Amniotic stem cell (primary cell): Measurements from ENCODE around the gene LTBP1.
A peak's percentile ranks its signal among the peaks of the same experiment; 100 is the strongest.
"Not testable (repeated sequence)": the region's sequence is repeated elsewhere in the genome, so short reads cannot be mapped to it uniquely, and the experiment has no call there.

ENCODE experiments used
- DNase-seq: peaks from one replicate; lab custom pipeline; 2025; lab: John Stamatoyannopoulos, UW

The LTBP1 gene

DNA sequence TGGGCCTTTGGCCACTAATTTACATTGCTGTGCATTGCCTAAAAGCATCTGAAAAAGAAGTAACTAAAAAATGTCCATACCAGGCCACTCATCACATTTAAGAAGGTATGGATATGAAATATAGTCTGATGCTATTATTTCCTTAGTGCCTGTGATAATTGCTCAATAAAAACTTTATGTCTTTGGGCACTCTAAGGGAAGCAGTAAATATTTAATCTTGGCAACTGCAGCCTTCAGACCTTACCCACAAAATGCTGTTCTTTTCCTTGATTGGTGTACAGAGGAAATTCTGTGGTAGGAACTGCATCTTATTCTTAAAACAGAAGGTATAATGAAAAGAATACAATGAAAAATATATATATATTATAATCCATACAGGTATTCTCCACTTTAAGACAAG is 403.9 kb downstream of the LTBP1 start:
- no peak for DNase-seq

DNA sequence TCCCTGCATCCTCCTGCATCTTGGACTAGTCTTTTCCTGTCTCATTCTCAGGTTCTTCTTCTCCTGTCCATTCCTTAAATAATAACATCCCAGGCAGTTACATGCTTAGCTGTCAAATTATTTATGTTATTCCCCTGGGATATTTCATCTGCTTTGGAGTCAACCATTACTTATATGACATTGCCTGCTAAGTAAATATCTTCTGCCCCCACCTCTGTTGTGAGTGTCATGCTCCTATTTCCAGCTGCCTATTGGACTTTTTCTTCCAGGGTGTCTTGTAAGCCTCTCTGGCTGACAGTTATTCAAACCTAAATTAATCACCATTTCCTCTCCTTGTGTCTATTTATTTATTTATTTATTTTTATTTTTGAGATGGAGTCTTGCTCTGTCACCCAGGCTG is 405.0 kb downstream of the LTBP1 start:
- no peak for DNase-seq

DNA sequence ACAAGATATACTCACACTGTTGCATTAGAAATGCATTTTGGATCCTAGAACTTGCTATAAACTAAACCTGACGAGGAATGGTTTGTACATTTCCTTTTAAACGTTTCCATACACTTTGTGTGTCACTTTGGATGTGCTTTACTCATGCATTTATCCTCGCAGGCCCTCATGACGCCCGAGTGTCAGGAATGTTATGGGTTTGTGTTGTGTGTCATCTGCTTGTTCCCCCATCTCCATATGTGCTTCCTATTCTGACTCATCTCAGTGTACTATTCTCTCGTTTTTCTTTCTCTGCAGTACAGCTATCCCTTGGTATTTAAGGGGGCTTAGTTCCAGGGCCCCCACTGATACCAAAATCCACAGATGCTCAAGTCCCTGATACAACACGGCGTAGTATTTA is 408.2 kb downstream of the LTBP1 start:
- peak; percentile 48 for DNase-seq

DNA sequence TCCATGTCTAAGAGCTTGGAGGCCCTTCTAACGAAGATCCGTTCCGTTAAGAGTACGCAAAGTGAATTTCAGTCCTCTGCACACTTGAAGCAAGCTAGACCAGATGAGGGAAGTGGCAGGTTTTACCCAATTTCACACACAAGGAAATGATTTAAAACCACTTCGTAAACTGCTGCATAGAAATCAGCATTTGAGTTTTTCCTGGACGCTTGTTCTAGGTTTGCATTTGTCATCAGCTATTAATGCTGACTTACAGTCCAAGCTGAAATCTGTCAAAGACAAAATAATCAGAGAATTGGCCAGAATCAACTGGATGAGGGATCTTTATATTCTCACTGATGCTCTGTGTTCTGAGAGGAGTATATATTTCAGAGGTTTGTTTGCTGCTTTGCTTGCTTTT is 412.1 kb downstream of the LTBP1 start:
- DNase-seq = no peak

DNA sequence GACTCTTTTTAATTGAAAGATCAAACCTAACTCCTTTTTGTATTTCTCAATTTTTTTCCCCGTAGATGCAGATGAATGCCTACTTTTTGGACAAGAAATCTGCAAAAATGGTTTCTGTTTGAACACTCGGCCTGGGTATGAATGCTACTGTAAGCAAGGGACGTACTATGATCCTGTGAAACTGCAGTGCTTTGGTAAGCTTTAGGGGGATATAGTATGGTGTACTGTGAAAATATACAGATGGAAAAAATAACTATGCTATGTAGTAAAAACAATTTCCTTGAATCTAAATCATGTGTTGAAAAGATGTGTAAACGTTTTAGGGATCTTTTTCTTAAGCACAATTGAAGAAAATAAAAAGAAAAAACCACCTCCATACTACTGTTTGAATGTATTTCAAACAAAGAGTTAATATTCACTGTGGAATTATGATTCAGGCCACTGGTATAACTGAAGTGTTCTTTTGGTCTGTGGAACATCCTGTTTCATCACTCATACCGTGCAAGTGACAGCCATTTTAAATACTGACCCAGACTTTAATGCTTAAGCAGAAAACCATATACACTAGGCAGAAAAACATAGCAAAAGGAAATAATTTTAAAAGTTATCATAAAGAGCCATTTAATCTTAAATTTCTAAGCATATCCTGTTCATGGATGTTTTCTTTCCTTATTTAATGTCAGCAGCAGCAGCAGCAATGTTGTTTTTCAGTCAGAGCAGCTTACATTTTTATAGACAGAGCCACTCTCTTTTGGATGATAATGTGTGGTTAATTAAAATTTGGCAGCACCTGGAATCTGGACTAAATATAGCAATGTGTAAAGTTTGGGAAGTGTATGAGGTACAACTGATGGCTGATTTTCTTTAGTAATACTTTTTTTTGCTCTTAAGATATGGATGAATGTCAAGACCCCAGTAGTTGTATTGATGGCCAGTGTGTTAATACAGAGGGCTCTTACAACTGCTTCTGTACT is 416.9 kb downstream of the LTBP1 start:
- DNase-seq = no peak

DNA sequence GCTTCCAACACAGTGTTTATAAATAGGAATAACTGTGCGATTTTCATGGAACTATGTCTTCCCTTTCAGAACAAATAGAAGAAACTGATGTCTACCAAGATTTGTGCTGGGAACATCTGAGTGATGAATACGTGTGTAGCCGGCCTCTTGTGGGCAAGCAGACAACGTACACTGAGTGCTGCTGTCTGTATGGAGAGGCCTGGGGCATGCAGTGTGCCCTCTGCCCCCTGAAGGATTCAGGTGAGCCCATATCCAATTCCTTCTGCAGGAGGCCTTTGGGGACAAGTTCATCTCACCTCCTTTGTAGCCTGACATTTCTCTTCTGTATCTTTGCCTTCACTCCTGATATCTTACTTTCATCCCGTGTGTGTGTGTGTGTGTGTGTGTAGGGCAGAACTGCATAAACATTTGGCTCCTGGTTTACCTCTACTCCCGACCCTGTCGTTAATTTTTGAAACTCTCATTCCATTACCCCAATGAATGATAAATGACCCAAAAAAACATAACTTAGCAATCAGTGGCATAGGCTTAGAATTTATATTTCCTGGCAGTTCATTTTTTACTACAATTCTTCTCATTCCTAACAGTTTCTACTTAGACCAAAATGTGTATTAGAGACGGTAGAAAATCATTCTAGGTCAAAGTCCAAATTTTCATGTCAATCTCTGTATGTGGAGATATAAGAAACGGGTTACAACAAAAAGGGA is 418.7 kb downstream of the LTBP1 start:
- no peak for DNase-seq

DNA sequence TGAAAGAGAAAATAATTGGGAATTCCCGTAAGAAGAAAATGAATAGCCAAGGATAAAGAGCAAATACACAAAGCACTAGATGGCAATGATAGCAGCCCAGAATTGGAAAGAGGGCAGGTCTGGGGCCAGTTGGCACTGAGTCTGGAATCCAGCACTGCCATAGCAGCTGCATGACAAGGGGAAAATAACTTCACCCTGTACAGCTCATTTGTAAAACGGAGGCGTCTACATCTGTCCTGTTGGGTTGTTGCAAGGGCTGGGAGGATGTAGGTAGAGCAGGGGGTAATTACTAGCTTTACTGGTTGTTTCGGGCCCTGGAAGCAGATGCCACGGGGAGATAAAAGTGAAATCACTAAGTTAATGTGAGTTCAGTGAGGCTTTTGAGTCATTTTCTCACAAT is 419.7 kb downstream of the LTBP1 start:
- DNase-seq = no peak

DNA sequence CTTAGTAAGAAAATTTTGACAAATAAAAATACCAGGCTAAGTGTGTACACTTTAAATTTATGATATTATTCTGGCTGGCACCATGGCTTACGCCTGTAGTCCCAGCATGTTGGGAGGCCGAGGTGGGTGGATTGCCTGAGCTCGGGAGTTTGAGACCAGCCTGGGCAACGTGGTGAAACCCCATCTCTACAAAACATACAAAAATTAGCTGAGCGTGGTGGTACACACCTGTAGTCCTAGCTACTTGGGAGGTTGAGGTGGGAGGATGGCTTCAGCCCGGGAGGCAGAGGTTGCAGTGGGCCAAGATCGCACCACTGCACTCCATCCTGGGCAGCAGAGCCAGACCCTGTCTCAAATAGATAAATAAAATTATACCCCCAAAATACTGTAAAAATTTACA is 421.8 kb downstream of the LTBP1 start:
- not testable (repeated sequence) for DNase-seq

DNA sequence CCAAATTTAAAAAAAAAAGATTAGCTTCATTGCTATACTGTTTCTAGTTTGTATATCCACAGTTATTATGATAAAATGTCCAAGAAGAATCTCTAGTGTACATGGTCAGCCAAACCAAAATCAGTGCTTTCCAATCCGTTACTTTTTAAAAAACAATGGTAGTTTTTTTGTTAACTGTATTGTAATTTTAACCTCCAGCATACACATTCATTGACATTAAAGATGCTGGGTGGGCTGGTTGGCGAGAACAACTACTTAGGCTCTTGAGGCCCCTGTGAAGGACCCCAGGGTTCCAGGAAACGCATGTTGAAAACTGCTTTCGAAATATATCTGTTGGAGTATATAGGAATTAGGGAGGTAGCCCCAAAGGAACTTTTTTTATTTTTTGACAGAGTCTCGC is 422.4 kb downstream of the LTBP1 start:
- DNase-seq = no peak

DNA sequence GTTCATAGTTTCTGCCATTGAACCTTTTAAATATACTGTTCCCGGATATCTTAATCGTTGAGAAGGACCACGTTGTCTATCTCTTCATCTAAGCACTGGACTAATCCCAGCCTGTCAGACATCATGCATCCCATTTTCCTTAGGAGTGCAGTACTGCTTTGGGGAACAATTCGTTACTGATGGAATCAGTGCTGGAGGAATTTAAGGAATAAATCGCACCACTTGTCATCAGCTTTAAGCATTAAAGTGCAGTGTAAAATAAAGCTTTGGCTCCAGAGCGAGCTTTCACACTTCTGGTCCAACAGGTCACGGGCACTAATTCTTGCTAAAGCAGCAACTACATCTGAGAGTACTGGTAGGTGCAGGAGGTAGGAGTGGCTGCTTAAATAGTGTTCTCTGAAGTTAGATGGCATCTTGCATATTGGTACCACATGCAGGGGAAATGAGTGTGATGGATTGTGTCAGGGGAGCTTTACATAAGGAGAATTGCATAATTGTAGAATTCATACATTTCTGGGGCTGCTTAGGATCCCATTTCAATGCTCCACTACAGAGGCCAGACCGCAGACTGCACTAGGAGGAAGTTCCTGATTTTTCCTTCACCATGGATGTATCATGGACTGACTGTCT is 424.0 kb downstream of the LTBP1 start:
- DNase-seq = no peak

DNA sequence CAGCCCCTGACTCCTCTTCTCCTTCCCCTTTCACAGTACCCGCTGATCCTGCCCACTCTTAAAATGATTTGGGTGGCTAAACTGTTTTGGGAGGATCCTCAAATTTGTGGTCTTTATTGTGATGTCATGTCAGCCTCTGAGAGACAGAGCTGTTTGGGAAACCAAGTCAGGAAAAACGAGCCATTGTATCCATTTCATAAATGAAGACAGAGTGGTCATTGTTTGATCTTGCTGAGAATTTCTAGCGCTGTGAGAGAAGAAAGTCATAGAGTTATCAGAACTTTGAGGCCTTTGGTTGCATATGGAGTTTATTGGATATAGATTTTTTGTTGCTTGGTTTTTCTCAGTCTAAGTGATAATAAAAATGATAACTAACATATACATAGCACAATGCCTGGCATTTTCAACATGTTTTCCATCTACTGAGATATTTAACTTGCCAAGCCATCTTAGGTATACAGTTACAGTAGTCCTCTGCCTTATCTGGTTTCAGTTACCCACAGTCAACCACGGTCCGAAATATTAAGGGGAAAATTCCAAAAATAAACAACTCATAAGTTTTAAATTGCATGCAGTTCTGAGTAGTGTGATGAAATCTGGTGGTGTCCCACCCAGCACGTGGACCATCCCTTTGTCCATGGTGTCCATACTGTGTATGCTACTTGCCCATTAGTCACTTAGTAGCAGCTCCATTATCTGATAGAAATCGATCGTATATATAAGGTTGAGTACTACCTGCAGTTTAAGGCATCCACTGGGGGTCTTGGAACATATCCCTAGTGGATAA is 424.7 kb downstream of the LTBP1 start:
- no peak for DNase-seq

DNA sequence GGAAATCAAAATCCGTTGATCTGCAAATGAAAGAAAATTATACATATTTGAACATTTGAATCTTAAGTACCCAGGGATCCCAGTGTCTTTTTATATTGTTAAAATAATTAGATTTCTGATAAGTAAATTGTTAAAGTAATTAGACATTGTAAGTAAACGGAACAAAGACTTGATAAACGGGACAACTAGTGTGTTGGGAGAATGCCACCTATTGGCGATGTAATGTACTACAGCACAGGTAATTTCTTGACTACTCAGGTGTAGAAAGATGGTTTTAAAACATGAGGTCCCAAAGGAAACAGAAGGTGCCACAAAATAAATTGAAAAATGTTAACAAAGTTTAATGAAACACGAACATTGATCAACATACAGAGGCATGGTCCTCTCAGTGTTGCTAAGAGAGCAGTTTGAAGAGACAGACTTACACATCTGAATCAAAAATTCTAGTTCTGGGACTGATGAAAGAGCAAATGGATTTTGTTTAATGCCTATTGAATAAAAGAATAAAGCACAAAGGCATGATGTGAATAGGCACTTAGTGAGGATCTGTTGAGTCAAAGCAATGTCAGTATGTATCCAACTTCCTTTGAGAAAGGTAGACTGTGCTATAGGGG is 426.3 kb downstream of the LTBP1 start:
- DNase-seq = no peak

DNA sequence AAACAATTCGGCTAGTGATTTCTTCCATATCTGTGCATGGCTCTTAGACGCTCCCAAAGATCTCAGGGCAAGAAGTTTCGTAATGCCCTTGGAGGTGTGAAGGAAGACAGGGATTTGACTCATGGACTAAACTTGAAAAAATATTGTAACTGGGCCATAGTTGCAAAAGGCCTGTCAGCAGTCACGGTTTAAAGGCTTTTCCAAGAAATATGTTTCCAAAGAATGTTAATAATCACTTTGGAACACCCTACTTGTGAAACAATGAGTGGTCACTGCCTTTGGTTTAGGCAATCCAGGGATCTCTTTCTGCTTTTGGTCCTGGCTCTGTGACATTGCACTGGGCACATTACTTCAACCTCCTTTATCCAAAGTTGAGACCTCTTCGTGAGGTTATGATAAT is 427.2 kb downstream of the LTBP1 start:
- DNase-seq = no peak

DNA sequence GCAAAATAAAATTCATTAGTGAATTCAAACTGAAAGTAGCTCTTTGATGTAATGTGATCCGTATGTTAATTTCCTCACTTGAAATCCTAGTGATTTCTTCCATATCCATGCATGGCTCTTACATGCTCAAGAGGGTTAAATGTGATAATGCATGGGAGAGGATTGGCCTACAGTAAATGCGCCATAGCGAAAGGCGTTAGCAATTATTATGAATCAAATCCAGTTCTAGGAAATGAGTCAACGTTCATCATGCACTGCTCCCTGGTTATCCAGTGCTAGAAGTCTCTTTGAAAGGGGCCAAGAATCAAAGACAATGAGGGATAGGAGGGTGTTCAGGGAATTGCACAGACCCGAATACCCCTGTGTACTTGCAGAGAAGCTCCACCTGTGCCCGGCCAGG is 428.3 kb downstream of the LTBP1 start:
- DNase-seq = no peak

DNA sequence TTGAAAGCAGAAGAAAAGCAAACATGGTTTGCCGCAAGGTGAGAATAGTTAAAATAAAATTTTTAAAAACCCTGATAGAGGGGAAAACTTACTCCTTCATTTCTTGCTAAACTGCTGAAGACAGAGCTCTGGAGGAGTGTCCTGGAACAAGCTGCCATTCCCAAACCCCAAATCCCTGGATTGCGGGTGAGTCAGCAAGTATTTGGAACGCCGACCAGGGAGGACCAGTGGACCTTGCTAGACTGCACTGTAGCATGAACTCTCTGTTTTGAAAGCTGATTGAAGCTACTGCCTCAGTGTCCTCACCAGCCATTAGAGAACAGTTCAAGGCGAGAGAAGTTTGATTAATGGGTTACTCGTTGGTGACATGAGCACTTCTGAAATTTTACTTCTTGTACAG is 430.3 kb downstream of the LTBP1 start:
- DNase-seq = no peak

DNA sequence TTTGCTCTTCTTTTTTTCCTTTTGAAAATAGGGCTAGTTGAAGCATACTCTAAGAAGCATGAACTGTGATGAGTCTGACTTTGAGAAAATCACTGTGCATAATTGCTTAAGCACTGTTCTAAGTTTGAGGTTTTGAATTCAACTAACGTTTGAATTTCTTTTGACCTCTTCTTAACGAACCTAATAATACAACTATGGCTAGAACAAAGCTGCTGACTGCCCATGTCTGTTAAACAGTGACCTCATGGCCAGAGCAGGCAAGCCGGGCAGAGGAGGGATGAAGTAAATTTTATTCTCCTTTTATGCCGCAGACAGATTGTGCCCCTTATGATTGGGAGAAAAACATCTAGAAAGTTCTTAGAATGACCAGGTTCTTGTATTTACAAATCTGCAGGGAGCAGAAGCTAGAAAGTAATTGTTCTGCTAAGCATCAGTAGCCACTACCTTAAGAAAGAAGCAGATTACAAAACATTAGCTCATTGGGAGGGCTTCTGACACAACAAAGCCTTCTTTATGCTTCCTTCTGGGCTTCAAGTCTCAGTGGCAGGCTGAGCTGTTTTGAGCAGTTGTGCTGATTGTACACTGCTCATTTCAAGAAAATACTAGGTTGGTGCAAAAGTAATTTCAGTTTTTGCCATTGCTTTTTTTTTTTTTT is 431.9 kb downstream of the LTBP1 start:
- DNase-seq = no peak

DNA sequence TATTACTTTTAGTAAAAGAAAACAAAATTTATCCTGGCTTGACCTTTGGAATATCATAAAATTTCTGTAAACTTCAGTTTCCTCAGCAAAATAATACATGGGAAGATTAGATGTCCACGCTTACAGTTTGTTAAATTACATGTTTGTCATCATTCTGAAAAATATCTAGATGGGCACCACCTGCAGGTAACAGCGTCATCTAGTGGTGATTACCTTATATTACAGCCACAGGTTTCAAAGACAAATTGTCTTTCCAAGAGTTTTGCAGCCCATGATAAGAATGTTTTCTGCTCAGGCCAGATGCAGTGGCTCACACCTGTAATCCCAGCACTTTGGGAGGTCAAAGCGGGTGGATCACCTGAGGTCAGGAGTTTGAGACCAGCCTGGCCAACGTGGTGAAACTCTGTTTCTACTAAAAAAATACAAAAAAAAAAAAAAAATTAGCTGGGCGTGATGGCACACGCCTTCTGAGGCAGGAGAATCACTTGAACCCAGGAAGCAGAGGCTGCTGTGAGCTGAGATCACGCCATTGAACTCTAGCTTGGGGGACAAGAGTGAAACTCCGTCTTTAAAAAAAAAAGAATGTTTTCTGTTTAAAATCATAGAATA is 433.4 kb downstream of the LTBP1 start:
- no peak for DNase-seq

DNA sequence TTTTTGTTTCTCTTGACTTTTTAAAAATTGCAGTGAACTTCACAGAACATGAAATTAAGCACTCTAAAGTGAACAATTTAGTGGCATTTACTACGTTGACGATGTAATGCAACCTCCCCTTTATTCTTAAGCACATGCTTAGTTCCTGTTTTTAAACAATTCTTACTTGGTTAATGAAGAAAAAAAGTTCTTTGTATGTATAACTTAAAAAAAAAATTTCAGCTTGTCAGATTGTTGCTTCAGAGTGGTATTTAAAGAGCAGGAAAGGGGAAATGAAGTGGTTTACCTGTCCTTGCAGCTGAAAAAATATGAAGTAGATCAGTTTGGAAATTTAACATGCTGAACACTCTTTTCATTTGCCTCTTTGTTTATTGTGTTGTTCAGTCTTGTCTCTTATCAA is 434.0 kb downstream of the LTBP1 start:
- DNase-seq = no peak

DNA sequence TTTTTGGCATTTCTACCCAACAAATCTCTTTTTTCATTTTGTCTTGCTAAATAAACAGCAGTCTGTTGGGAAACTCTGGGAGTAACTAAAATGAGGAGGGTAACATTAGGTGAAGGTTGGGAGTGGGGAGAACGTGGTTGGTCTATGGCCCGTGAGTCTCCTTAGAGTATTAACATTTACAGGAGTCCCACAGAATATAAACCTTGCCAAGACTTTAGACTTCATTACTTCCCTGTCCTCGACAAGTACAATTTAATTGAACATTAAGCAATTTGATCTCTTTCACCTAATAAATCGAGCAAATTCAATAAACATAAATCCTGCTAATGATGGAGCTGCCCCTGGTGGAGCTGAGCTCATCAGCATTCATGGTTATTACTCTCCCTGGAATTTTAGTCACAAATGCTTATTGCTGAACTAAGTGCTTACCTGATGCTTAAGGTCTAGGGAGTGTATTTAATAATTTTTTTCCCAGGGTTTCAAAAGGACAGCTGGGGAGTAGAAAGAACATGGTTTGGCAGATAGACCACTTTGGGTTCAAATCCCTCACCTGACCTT is 434.6 kb downstream of the LTBP1 start:
- no peak for DNase-seq

DNA sequence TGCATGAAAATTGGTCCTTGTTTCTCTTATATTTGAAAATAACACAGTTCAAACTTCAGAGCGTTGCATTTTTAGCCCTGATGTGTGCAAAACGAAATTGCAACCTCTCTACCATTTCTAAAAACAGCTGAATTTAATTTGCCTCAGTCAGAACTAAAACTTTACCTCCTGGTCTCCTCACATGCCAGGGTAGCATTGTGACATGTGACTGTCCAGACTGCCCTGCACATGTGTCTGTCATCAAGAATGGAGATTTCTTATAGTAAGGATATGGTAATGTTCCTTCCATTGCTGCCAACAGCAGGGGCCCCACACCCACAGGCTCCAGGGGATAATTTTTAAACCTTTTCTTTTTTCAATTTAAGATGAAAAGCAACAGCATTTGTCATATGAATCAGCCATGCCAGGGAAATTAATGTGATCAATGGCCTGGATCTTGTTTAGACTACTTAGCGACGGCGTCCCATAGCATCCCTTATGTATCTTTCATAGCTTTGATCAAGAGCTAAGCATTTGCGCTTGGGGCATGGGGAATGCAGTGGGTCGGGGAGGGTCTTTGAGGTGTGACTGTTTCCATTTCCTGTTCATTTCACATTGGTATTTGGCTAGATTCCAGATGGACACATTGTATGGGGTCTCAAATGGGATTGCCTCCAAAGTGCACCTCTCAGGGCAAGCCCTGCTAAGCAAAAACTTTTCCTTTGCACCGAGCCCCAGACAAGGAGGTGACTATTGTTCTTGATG is 437.3 kb downstream of the LTBP1 start:
- DNase-seq = no peak
